GM20000 (cell line): Measurements from ENCODE around the gene ERBB4.

ENCODE experiments used
- DNase-seq: peaks from one replicate; pipeline ENCODE4 v3.0.0; 2012; ENCODE audit warnings: low spot score
- CTCF ChIP-seq: IDR thresholded peaks from 2 replicates; pipeline ENCODE4 v1.5.1; 2012; ENCODE audit warnings: mild to moderate bottlenecking, control low read depth; ENCODE audit errors: extremely low read depth, missing control alignments

The ERBB4 gene

GRCh38 chr2:212274215-212274614 lies 264.4 kb downstream of the ERBB4 start:
- DNase-seq = no peak
- no peak for TF ChIP-seq CTCF

GRCh38 chr2:212271583-212271982 lies 267.0 kb downstream of the ERBB4 start:
- TF ChIP-seq CTCF = no peak
- DNase-seq = no peak

GRCh38 chr2:212269005-212269404 lies 269.6 kb downstream of the ERBB4 start:
- no peak for TF ChIP-seq CTCF
- no peak for DNase-seq

GRCh38 chr2:212266297-212266696 lies 272.3 kb downstream of the ERBB4 start:
- no peak for TF ChIP-seq CTCF
- DNase-seq = no peak

GRCh38 chr2:212265777-212266176 lies 272.8 kb downstream of the ERBB4 start:
- DNase-seq = no peak
- TF ChIP-seq CTCF = no peak

GRCh38 chr2:212264187-212264586 lies 274.4 kb downstream of the ERBB4 start:
- no peak for DNase-seq

GRCh38 chr2:212259226-212259625 lies 279.4 kb downstream of the ERBB4 start:
- no peak for DNase-seq
- no peak for TF ChIP-seq CTCF

More at GRCh38 chr2:212264187-212264586, 274.4 kb downstream of the ERBB4 start:
- TF ChIP-seq CTCF = no peak
